Measurements from ENCODE around the gene B3GNT7. TPM values are rescaled to one million over a fixed set of nuclear protein-coding genes. Genes with fewer than 3 reads are reported as not detected.

Gene B3GNT7
- total and polyA plus RNA-seq, 12 donors, result 2.2 to 71.6 (median 47.7) TPM

- no peaks in the 10 kb centered on the region for H3K4me1 ChIP-seq (replicated peaks in 1 of 2)
- TF ChIP-seq CTCF (IDR thresholded peaks at IDR 0.05) (no peak), POLR2A (IDR thresholded peaks at IDR 0.05) (no peak)
- no peaks in the 10 kb centered on the region for H3K36me3 ChIP-seq (replicated peaks in 1 of 2)
- no peak overlapping the region for H3K4me3 ChIP-seq
- 89 to 94% (median 91%) methylated on average over 4 of the region's 4 CpGs for WGBS, 4 donors
- intact Hi-C loops (cut with DNase I), result loop anchor here in 1 of 2 donors (10.0 kb wide), 1 partner anchor 337 kb away; no protein-coding TSS in a partner anchor
- no peaks in the 10 kb centered on the region for H3K9me3 ChIP-seq (replicated peaks in 1 of 3)
- H3K27ac ChIP-seq, result no peak overlapping the region
- no peaks in the 10 kb centered on the region for H3K27me3 ChIP-seq
- DNase-seq, result no peak
These were observed 36.1 kb downstream of the B3GNT7 start for GRCh38 chr2:231431606-231432005.

GRCh38 chr2:231433990-231434389 is 38.5 kb downstream of the B3GNT7 start:
- Histone ChIP-seq H3K27me3 (no peaks in the 10 kb centered on the region), H3K36me3 (replicated peaks in 1 of 2) (no peaks in the 10 kb centered on the region), H3K4me1 (replicated peaks in 1 of 2) (no peaks in the 10 kb centered on the region), H3K9me3 (replicated peaks in 1 of 3) (no peaks in the 10 kb centered on the region), H3K27ac (no peak overlapping the region), H3K4me3 (no peak overlapping the region)
- DNase-seq, result no peak
- 81 to 90% (median 85%) methylated on average over 8 of the region's 8 CpGs for WGBS, 4 donors
- TF ChIP-seq POLR2A (IDR thresholded peaks at IDR 0.05) (no peak), CTCF (IDR thresholded peaks at IDR 0.05) (no peak)
- intact Hi-C loops (cut with DNase I), result loop anchor here in 1 of 2 donors (10.0 kb wide), 1 partner anchor 339 kb away; no protein-coding TSS in a partner anchor

GRCh38 chr2:231436957-231437356 is 41.4 kb downstream of the B3GNT7 start:
- no peak overlapping the region for H3K27ac ChIP-seq
- no peaks in the 10 kb centered on the region for H3K27me3 ChIP-seq
- no peaks in the 10 kb centered on the region for H3K36me3 ChIP-seq (replicated peaks in 1 of 2)
- intact Hi-C loops (cut with DNase I), result loop anchor here in 1 of 2 donors (10.0 kb wide), 1 partner anchor 342 kb away; no protein-coding TSS in a partner anchor
- no peak overlapping the region for H3K4me3 ChIP-seq
- H3K9me3 ChIP-seq (replicated peaks in 1 of 3), result no peaks in the 10 kb centered on the region
- no peak for DNase-seq
- WGBS, 4 donors, result 84 to 90% (median 88%) methylated on average over 11 to 13 of the region's 13 CpGs
- TF ChIP-seq POLR2A (IDR thresholded peaks at IDR 0.05) (no peak), CTCF (IDR thresholded peaks at IDR 0.05) (no peak)
- no peaks in the 10 kb centered on the region for H3K4me1 ChIP-seq (replicated peaks in 1 of 2)

GRCh38 chr2:231449503-231450054 is 54.1 kb downstream of the B3GNT7 start:
- DNase-seq, result no peak
- Histone ChIP-seq H3K27ac (no peak overlapping the region), H3K4me3 (no peak overlapping the region), H3K27me3 (no peaks in the 10 kb centered on the region), H3K36me3 (replicated peaks in 1 of 2) (peaks cover 0 to 20% of the 10 kb centered on the region in 2 donors), H3K4me1 (replicated peaks in 1 of 2) (no peaks in the 10 kb centered on the region), H3K9me3 (replicated peaks in 1 of 3) (no peaks in the 10 kb centered on the region)
- TF ChIP-seq POLR2A (IDR thresholded peaks at IDR 0.05) (no peak), CTCF (IDR thresholded peaks at IDR 0.05) (no peak)
- intact Hi-C loops (cut with DNase I), result loop anchor here in 1 of 2 donors (5.0 kb wide), 1 partner anchor 222 kb away; no protein-coding TSS in a partner anchor
- 86 to 92% (median 90%) methylated on average over 4 of the region's 4 CpGs for WGBS, 4 donors
